Stimulated activated CD4-positive, alpha-beta T cell treated with anti-CD3 and anti-CD28 coated beads, Interleukin-12 subunit alpha, Interleukin-12 subunit beta, amount 100 ng/mL, for 48 hours (primary cell): ENCODE measurements around the gene VWA2.

Source experiments
- DNase-seq, 3 donors: peaks; one replicate each; pipeline ENCODE4 v3.0.0-alpha.2; 2020; ENCODE audit warnings: low read depth in 2 of 3, low spot score in 1 of 3

Gene VWA2

GRCh38 chr10:114246679-114247305, 7.7 kb downstream of the VWA2 start:
- DNase-seq, result no peak

DNA sequence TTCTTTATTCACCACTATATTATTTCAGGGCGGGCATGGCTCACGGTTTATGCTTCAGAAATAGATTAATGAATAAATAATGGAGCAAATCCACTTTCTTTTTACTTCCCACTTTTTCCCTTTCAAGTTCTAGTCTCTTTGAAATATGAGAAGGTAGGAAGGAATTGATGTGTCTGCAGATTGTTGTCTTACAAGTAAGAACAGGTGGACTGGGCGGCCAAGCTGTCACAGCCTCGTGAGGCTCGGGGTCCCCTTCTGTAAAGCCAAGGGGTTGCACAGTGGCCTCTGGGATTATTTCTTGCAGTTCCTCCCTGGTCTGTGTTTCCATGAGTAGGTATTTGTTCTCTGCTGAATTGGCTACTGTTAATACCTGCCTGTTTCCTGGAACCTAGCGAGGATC, 11.2 kb downstream of the VWA2 start:
- no peak for DNase-seq

- DNase-seq, result no peak
These were observed 11.7 kb downstream of the VWA2 start for GRCh38 chr10:114250716-114251115.

DNA sequence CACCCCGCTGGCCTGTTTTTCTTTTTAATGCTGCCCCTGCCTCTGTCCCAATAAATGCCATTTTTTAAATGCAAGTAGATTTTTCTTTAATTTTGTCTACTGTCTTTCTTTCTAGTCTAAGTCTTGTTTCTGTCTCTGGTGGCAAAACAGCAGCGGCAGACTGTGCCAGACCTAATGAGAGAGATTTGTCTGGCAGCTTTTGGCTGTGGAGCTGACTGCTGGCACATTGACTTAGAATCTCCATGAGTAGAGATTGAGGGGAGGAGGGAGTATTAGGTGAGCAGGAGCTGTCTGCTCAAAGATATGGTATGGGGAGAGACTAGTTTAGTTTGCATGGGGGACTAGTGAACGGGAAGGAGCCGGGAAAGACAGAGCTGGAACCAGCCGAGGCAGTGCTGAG, 13.0 kb downstream of the VWA2 start:
- no peak for DNase-seq

DNA sequence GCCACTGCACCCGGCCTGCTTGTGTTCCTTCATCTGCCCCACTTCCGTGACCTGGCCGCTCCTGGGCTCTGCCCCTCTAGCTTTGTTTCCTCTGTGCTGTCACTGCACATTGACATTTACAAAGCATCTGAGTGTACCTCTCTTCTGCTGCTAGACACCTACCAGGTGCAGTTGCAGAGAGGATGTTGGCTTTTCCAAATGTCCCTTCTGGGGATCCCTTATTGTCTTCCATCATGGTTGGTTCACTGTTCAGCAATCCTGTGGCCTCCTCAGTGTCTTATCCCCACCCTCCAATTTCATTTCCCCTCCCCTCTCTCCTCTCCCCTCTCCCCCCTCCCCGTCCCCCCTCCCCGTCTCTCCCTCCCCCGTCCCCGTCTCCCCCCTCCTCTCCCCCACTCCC, 13.8 kb downstream of the VWA2 start:
- DNase-seq, result no peak

- no peak for DNase-seq
These were observed 16.2 kb downstream of the VWA2 start for GRCh38 chr10:114255227-114255626.

DNA sequence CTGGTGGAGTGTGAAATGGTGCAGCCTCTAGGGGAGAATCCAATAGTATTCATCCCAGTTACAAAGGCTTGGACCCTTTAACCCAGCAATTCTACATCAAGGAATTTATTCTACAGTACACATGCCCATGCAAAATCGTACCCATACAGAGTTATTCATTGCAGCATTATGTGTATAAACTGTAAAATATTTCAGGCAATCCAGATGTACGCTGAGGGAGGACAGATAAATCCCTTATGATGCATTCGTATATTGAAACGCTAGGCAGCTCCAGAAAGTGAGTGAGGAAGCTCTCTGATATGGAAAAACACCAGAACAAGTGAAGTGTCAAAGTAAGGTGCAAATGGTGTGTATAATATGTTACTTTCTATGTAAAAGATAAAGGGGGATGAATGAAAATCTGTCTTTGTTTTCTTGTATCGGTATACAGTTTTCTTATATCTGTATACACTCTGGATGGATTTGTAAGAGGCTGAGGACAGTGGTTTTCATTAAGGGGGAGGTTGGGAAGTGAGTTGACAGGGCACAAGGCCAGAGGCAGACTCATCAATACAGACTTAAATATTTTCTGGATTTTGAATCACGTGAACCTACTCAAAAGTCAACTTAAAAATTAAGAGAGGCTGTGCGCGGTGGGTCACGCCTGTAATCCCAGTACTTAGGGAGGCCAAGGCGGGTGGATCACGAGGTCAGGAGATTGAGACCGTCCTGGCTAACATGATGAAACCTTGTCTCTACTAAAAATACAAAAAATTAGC, 17.1 kb downstream of the VWA2 start:
- DNase-seq, result no peak

DNA sequence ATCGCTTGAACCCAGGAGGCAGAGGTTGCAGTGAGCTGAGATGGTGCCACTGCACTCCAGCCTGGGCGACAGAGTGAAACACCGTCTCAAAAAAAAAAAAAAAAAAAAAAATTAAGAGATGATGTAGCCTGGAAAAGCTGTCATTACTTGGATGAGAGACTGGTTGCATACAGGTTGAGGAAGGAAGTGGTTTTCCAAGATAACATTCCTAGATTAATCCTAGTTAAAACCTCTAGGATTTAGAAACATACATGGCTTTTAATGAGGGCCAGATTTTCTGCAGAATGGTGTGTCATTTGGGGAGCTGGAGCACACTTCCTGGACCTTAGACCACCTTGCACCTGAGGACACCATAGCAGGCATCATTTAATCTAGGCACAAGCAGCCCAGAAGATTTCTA, 17.8 kb downstream of the VWA2 start:
- DNase-seq, result no peak

- no peak for DNase-seq
These were observed 18.4 kb downstream of the VWA2 start for GRCh38 chr10:114257498-114257897.

DNA sequence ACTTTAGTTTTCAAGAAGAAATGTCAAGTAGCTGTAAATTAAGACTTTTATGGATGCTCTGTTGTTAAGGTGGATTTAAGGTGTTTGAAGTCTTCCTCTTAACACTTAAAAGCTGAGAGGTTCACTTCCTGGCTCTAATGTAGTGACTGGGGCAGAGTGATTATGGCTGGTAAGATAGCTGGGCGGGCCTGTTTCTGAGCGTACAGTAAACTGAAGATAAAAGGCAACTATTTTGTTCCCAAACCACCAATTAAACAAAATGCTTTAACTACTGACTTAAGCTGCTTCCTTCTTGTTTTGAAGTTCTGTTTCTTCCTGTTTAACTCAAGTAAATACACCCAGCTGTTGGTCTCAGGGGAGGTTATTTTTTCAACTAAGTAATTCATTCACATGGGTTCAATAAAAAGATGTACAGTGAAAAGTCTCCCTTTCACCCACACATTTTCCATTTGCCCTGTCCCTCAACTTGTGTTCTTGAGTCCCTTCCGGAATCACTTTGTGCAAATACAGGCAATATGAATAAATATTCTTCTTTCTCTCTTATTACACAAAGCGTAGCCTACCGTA, 19.3 kb downstream of the VWA2 start:
- no peak for DNase-seq

- no peak for DNase-seq
These were observed 20.8 kb downstream of the VWA2 start for GRCh38 chr10:114259824-114260223.

DNA sequence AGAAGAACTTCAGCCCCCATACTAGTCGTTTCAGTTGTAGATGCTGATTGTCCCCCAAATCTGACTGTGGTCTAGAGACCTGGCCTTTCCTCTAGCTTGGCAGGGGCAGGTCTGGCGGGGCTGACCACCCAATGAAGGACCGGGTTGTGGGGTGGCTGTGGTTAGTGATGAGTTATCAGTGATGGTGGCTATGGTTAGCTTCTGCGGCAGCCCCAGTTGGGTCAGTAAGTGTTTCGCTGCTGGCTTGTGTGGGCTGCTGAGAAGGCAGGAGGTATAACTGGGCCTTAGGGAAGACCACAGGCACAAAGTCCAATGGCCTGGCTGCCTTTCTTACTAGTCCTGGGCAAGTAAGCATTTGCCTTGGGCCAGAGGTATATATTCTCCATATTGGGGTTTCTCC, 21.3 kb downstream of the VWA2 start:
- DNase-seq, result no peak

GRCh38 chr10:114261076-114261475, 22.0 kb downstream of the VWA2 start:
- DNase-seq, result no peak

DNA sequence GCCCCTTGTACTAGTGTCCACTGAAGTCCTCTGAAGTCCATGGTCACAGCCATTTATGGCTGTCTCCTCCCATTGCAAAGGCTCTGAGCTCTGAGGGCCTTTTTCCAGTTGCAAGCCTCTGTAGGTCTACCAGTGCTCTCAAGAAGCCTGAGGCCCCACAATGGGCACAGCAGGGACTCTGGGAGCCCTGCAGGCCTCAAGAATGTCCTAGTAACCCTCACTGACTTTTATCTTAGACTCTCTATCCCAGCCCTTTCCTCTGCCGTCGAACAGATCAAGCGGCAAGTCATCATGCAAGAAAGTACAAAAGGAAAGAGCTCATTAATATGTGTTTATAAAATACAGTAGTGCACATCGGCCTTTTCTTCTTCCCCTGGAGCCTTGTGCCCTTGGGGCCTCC, 23.4 kb downstream of the VWA2 start:
- DNase-seq, result no peak

GRCh38 chr10:114265392-114266053, 26.5 kb downstream of the VWA2 start:
- DNase-seq, result no peak

DNA sequence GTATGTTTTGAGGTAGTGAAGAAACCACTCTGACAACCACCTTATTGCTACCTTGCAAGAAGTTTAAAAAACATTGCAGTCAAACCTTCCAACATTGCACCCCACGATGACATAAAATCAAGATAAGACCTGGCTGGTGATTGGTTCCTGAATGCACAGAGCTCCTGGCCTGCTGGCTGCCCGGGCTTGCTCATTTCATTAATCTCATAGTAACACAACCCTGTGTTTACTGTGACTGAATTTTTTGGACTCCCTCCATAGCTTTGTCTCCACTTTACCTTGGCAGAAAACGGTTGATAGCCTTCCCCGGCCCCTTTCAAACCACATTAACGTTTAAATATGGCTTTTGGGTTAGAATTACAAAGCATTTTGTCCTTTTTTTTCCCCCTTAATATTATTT, 27.5 kb downstream of the VWA2 start:
- DNase-seq, result no peak

- no peak for DNase-seq
These were observed 32.2 kb downstream of the VWA2 start for GRCh38 chr10:114271075-114271778.

GRCh38 chr10:114271779-114272167, 32.7 kb downstream of the VWA2 start:
- DNase-seq, result no peak

- DNase-seq, result no peak
These were observed 33.6 kb downstream of the VWA2 start for GRCh38 chr10:114272696-114273095.

DNA sequence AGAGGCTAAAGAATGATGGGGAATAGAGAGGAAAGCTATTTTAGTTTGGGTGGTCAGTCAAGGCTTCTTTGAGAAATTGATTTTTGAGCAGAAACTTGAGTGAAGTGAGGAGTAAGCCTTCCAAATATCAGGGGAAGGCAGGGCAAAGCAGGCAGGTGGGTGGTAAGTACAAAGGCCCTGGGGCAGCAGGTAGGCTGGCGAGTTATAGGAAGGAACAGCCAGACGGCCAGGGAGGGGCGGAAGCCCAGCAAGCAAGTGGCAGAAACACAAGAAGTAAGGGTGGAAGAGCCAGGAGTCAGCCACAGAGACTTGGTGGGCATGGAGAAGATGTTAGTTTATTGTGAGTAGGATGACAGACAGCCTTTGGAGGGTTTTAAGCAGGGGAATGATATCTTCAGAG, 34.9 kb downstream of the VWA2 start:
- no peak for DNase-seq

- no peak for DNase-seq
These were observed 35.8 kb downstream of the VWA2 start for GRCh38 chr10:114274616-114275453.
